Tibial nerve (tissue), 4 donors: ENCODE results near the gene SQOR.

Source experiments
- CTCF ChIP-seq, 5 experiments: fragments of 200-600 bp in 3 of 5; fragments of 450-650 bp in 2 of 5; sonication (generic) in 3 of 5; IDR thresholded peaks; one replicate each; pipeline ENCODE4 v1.5.1; 2016 to 2019; ENCODE audit warnings: antibody characterized with exemption in 5 of 5, mild to moderate bottlenecking in 3 of 5, moderate library complexity in 2 of 5
- EP300 ChIP-seq, 2 donors: sonication (generic); formaldehyde crosslinking; IDR thresholded peaks; one replicate each; pipeline ENCODE4 v1.6.1; 2017; ENCODE audit warnings: antibody characterized with exemption in 2 of 2, mild to moderate bottlenecking in 1 of 2

GRCh38 chr15:45670511-45670910 is 35.7 kb downstream of the SQOR start:
- TF ChIP-seq CTCF (IDR thresholded peaks at IDR 0.05) (no peak), EP300 (IDR thresholded peaks at IDR 0.05) (no peak)
